Progenitor cell of endocrine pancreas (in vitro differentiated cells): ENCODE results near the gene REV1. TPM values are rescaled to one million over a fixed set of nuclear protein-coding genes. Genes with fewer than 3 reads are reported as not detected.

Source experiments
- DNase-seq: peaks from one replicate; pipeline ENCODE4 v3.0.0; 2021; ENCODE audit warnings: low spot score; ENCODE audit not compliant: unreplicated experiment
- H3K27ac Mint-ChIP-seq: 2 replicates; pipeline ENCODE4 v1.8.0; 2021; ENCODE audit warnings: mild to moderate bottlenecking, moderate library complexity, mixed read lengths
- H3K27me3 Mint-ChIP-seq: 2 replicates; pipeline ENCODE4 v1.8.0; 2021; ENCODE audit warnings: mixed read lengths
- H3K36me3 Mint-ChIP-seq: 2 replicates; pipeline ENCODE4 v1.8.0; 2022; ENCODE audit warnings: mixed read lengths; ENCODE audit not compliant: insufficient read depth
- H3K4me1 Mint-ChIP-seq: 2 replicates; pipeline ENCODE4 v1.8.0; 2021; ENCODE audit warnings: low read depth, mixed read lengths
- H3K4me3 Mint-ChIP-seq: 2 replicates; pipeline ENCODE4 v1.8.0; 2021; ENCODE audit warnings: low read depth, mild to moderate bottlenecking, moderate library complexity, mixed read lengths
- H3K9me3 Mint-ChIP-seq: 2 replicates; pipeline ENCODE4 v1.8.0; 2021; ENCODE audit warnings: low read depth, mixed read lengths
- CTCF ChIP-seq: fragments of 200-600 bp; sonication (generic); IDR thresholded peaks from one replicate; pipeline ENCODE4 v1.5.0; 2021; ENCODE audit warnings: antibody characterized with exemption, mild to moderate bottlenecking; ENCODE audit not compliant: unreplicated experiment
- total RNA-seq: library from RNA; stranded (reverse); gene quantifications from 2 replicates; pipeline ENCODE4 v1.2.1, GENCODE V29; 2021

REV1 gene
- total RNA-seq, 1 donor from 2014 or later = 53.7 TPM

GRCh38 chr2:99399795-99400194 is 90.0 kb downstream of the REV1 start:
- H3K36me3 Mint-ChIP-seq = peaks cover 34% of the 10 kb centered on the region
- TF ChIP-seq CTCF = no peak
- DNase-seq = no peak
- no peak overlapping the region for H3K27ac Mint-ChIP-seq
- no peaks in the 10 kb centered on the region for H3K27me3 Mint-ChIP-seq
- peaks cover 8% of the 10 kb centered on the region for H3K4me1 Mint-ChIP-seq
- no peaks in the 10 kb centered on the region for H3K9me3 Mint-ChIP-seq
- no peak overlapping the region for H3K4me3 Mint-ChIP-seq

- TF ChIP-seq CTCF = no peak
- Mint-ChIP-seq H3K27me3 (no peaks in the 10 kb centered on the region), H3K36me3 (peaks cover 34% of the 10 kb centered on the region), H3K4me1 (peaks cover 8% of the 10 kb centered on the region), H3K4me3 (no peak overlapping the region), H3K9me3 (no peaks in the 10 kb centered on the region), H3K27ac (no peak overlapping the region)
- DNase-seq = no peak
Measured at GRCh38 chr2:99399063-99399462, 90.8 kb downstream of the REV1 start.

- Mint-ChIP-seq H3K9me3 (no peaks in the 10 kb centered on the region), H3K27ac (no peak overlapping the region), H3K36me3 (peaks cover 31% of the 10 kb centered on the region), H3K27me3 (no peaks in the 10 kb centered on the region), H3K4me3 (no peak overlapping the region), H3K4me1 (peaks cover 4% of the 10 kb centered on the region)
- no peak for DNase-seq
- no peak for TF ChIP-seq CTCF
Measured at GRCh38 chr2:99398303-99398702, 91.5 kb downstream of the REV1 start.

GRCh38 chr2:99397266-99397920 is 92.4 kb downstream of the REV1 start:
- no peak for DNase-seq
- peak overlapping the region; percentile 35 for H3K27ac Mint-ChIP-seq
- H3K4me3 Mint-ChIP-seq = no peak overlapping the region
- H3K27me3 Mint-ChIP-seq = no peaks in the 10 kb centered on the region
- H3K9me3 Mint-ChIP-seq = no peaks in the 10 kb centered on the region
- peaks cover 24% of the 10 kb centered on the region for H3K36me3 Mint-ChIP-seq
- TF ChIP-seq CTCF = no peak
- H3K4me1 Mint-ChIP-seq = peaks cover 4% of the 10 kb centered on the region

- TF ChIP-seq CTCF = no peak
- Mint-ChIP-seq H3K27ac (peak overlapping the region; percentile 21), H3K4me1 (peaks cover 4% of the 10 kb centered on the region), H3K27me3 (no peaks in the 10 kb centered on the region), H3K36me3 (peaks cover 24% of the 10 kb centered on the region), H3K4me3 (no peak overlapping the region), H3K9me3 (no peaks in the 10 kb centered on the region)
- no peak for DNase-seq
Measured at GRCh38 chr2:99395589-99396130, 94.2 kb downstream of the REV1 start.
